ENCODE data around the gene EPC1.

EPC1 gene

GRCh38 chr10:32341596-32341995 is 5.4 kb downstream of the EPC1 start:
- WGBS, 2 donors (ENCODE audit: extremely low coverage in 2 of 2, insufficient read length in 2 of 2, insufficient replicate concordance in 1 of 2), result no CpG with 5 or more reads among the region's 1 CpG
- no peak overlapping the region for H2AFZ ChIP-seq (ENCODE audit: low read length)
- H3K23ac ChIP-seq (ENCODE audit: low read depth, low read length, poor library complexity), result no peak overlapping the region
- H3K9me3 ChIP-seq (replicated peaks in 1 of 2; ENCODE audit: control insufficient read depth in 2 of 2, insufficient read depth in 1 of 2, low read depth in 1 of 2, low read length in 2 of 2), result peaks cover 0 to 37% of the 10 kb centered on the region in 2 donors
- H3K9ac ChIP-seq (ENCODE audit: low read depth, low read length, poor library complexity), result no peak overlapping the region
- H3K79me1 ChIP-seq (ENCODE audit: low read depth, low read length), result peaks cover 3% of the 10 kb centered on the region
- no peak overlapping the region for H4K8ac ChIP-seq (ENCODE audit: low read depth, low read length)
- peaks cover 0 to 83% of the 10 kb centered on the region in 2 donors for H3K36me3 ChIP-seq (replicated peaks in 1 of 2; ENCODE audit: control insufficient read depth in 2 of 2, insufficient read depth in 2 of 2, low read length in 2 of 2)
- no peak overlapping the region for H4K91ac ChIP-seq (ENCODE audit: low read depth, low read length, poor library complexity)
- H3K4ac ChIP-seq (ENCODE audit: low read length), result no peak overlapping the region
- H3K4me3 ChIP-seq (ENCODE audit: low read length in 2 of 2), result no peak overlapping the region
- no peaks in the 10 kb centered on the region for H3K27me3 ChIP-seq (ENCODE audit: control insufficient read depth in 3 of 3, insufficient read depth in 3 of 3, low read depth in 1 of 3, low read length in 3 of 3)
- H2BK15ac ChIP-seq (ENCODE audit: low read length), result no peak overlapping the region
- H3K18ac ChIP-seq (ENCODE audit: low read length), result no peak overlapping the region
- H3K27ac ChIP-seq (replicated peaks; ENCODE audit: low read length), result no peak overlapping the region
- peaks cover 0 to 2% of the 10 kb centered on the region in 2 donors for H3K4me1 ChIP-seq (ENCODE audit: control insufficient read depth in 2 of 2, insufficient read depth in 1 of 2, low read depth in 1 of 2, low read length in 2 of 2)
- no peak overlapping the region for H3K4me2 ChIP-seq (ENCODE audit: insufficient read depth, low read length, poor library complexity, severe bottlenecking)
- H3K14ac ChIP-seq (ENCODE audit: low read length), result no peak overlapping the region
- H2BK5ac ChIP-seq (ENCODE audit: low read length), result no peak overlapping the region
- H2AK5ac ChIP-seq (ENCODE audit: low read depth, low read length), result no peak overlapping the region
- no peak for DNase-seq (ENCODE audit: low spot score)
- H2BK120ac ChIP-seq (ENCODE audit: low read depth, low read length), result no peak overlapping the region
- H2BK12ac ChIP-seq (ENCODE audit: low read length), result no peak overlapping the region

- Histone ChIP-seq H3K4ac (ENCODE audit: low read length) (no peak overlapping the region), H3K36me3 (replicated peaks in 1 of 2; ENCODE audit: control insufficient read depth in 2 of 2, insufficient read depth in 2 of 2, low read length in 2 of 2) (peaks cover 0 to 86% of the 10 kb centered on the region in 2 donors), H3K9ac (ENCODE audit: low read depth, low read length, poor library complexity) (no peak overlapping the region), H3K79me1 (ENCODE audit: low read depth, low read length) (peaks cover 3% of the 10 kb centered on the region), H3K4me2 (ENCODE audit: insufficient read depth, low read length, poor library complexity, severe bottlenecking) (no peak overlapping the region), H3K27me3 (ENCODE audit: control insufficient read depth in 3 of 3, insufficient read depth in 3 of 3, low read depth in 1 of 3, low read length in 3 of 3) (no peaks in the 10 kb centered on the region), H3K27ac (replicated peaks; ENCODE audit: low read length) (no peak overlapping the region), H3K4me1 (ENCODE audit: control insufficient read depth in 2 of 2, insufficient read depth in 1 of 2, low read depth in 1 of 2, low read length in 2 of 2) (peaks cover 0 to 3% of the 10 kb centered on the region in 2 donors), H3K4me3 (ENCODE audit: low read length in 2 of 2) (no peak overlapping the region), H4K91ac (ENCODE audit: low read depth, low read length, poor library complexity) (no peak overlapping the region), H3K9me3 (replicated peaks in 1 of 2; ENCODE audit: control insufficient read depth in 2 of 2, insufficient read depth in 1 of 2, low read depth in 1 of 2, low read length in 2 of 2) (peaks cover 0 to 37% of the 10 kb centered on the region in 2 donors), H2BK120ac (ENCODE audit: low read depth, low read length) (no peak overlapping the region), H2BK12ac (ENCODE audit: low read length) (no peak overlapping the region), H3K23ac (ENCODE audit: low read depth, low read length, poor library complexity) (no peak overlapping the region), H2AK5ac (ENCODE audit: low read depth, low read length) (no peak overlapping the region), H4K8ac (ENCODE audit: low read depth, low read length) (no peak overlapping the region), H2AFZ (ENCODE audit: low read length) (no peak overlapping the region), H3K18ac (ENCODE audit: low read length) (no peak overlapping the region), H2BK15ac (ENCODE audit: low read length) (no peak overlapping the region), H2BK5ac (ENCODE audit: low read length) (no peak overlapping the region), H3K14ac (ENCODE audit: low read length) (no peak overlapping the region)
- no peak for DNase-seq (ENCODE audit: low spot score)
- no CpG with 5 or more reads among the region's 4 CpGs for whole genome bisulfite sequencing, 2 donors (ENCODE audit: extremely low coverage in 2 of 2, insufficient read length in 2 of 2, insufficient replicate concordance in 1 of 2)
Measured at GRCh38 chr10:32340596-32341180, 6.3 kb downstream of the EPC1 start.

GRCh38 chr10:32338262-32338661 is 8.7 kb downstream of the EPC1 start:
- no peak overlapping the region for H4K8ac ChIP-seq (ENCODE audit: low read depth, low read length)
- no peak overlapping the region for H3K14ac ChIP-seq (ENCODE audit: low read length)
- no peak overlapping the region for H3K4me3 ChIP-seq (ENCODE audit: low read length in 2 of 2)
- H3K79me1 ChIP-seq (ENCODE audit: low read depth, low read length), result peaks cover 2% of the 10 kb centered on the region
- H3K4ac ChIP-seq (ENCODE audit: low read length), result no peak overlapping the region
- H4K91ac ChIP-seq (ENCODE audit: low read depth, low read length, poor library complexity), result no peak overlapping the region
- no peak for DNase-seq (ENCODE audit: low spot score)
- H3K18ac ChIP-seq (ENCODE audit: low read length), result no peak overlapping the region
- no peak overlapping the region for H2BK5ac ChIP-seq (ENCODE audit: low read length)
- no peak overlapping the region for H3K4me2 ChIP-seq (ENCODE audit: insufficient read depth, low read length, poor library complexity, severe bottlenecking)
- no peak overlapping the region for H2BK12ac ChIP-seq (ENCODE audit: low read length)
- no peak overlapping the region for H3K9ac ChIP-seq (ENCODE audit: low read depth, low read length, poor library complexity)
- peaks cover 0 to 27% of the 10 kb centered on the region in 2 donors for H3K9me3 ChIP-seq (replicated peaks in 1 of 2; ENCODE audit: control insufficient read depth in 2 of 2, insufficient read depth in 1 of 2, low read depth in 1 of 2, low read length in 2 of 2)
- no peaks in the 10 kb centered on the region for H3K27me3 ChIP-seq (ENCODE audit: control insufficient read depth in 3 of 3, insufficient read depth in 3 of 3, low read depth in 1 of 3, low read length in 3 of 3)
- no peak overlapping the region for H2BK15ac ChIP-seq (ENCODE audit: low read length)
- no peak overlapping the region for H2AK5ac ChIP-seq (ENCODE audit: low read depth, low read length)
- H3K36me3 ChIP-seq (replicated peaks in 1 of 2; ENCODE audit: control insufficient read depth in 2 of 2, insufficient read depth in 2 of 2, low read length in 2 of 2), result peaks cover 0 to 84% of the 10 kb centered on the region in 2 donors
- H2AFZ ChIP-seq (ENCODE audit: low read length), result no peak overlapping the region
- H2BK120ac ChIP-seq (ENCODE audit: low read depth, low read length), result no peak overlapping the region
- no peak overlapping the region for H3K23ac ChIP-seq (ENCODE audit: low read depth, low read length, poor library complexity)
- H3K27ac ChIP-seq (replicated peaks; ENCODE audit: low read length), result no peak overlapping the region
- no CpG with 5 or more reads among the region's 3 CpGs for WGBS, 2 donors (ENCODE audit: extremely low coverage in 2 of 2, insufficient read length in 2 of 2, insufficient replicate concordance in 1 of 2)
- peaks cover 0 to 4% of the 10 kb centered on the region in 2 donors for H3K4me1 ChIP-seq (ENCODE audit: control insufficient read depth in 2 of 2, insufficient read depth in 1 of 2, low read depth in 1 of 2, low read length in 2 of 2)

- Histone ChIP-seq H3K9me3 (replicated peaks in 1 of 2; ENCODE audit: control insufficient read depth in 2 of 2, insufficient read depth in 1 of 2, low read depth in 1 of 2, low read length in 2 of 2) (peaks cover 0 to 22% of the 10 kb centered on the region in 2 donors), H3K9ac (ENCODE audit: low read depth, low read length, poor library complexity) (no peak overlapping the region), H4K91ac (ENCODE audit: low read depth, low read length, poor library complexity) (no peak overlapping the region), H2BK5ac (ENCODE audit: low read length) (no peak overlapping the region), H2AFZ (ENCODE audit: low read length) (no peak overlapping the region), H3K4me2 (ENCODE audit: insufficient read depth, low read length, poor library complexity, severe bottlenecking) (no peak overlapping the region), H3K79me1 (ENCODE audit: low read depth, low read length) (no peaks in the 10 kb centered on the region), H3K27ac (replicated peaks; ENCODE audit: low read length) (no peak overlapping the region), H2BK120ac (ENCODE audit: low read depth, low read length) (no peak overlapping the region), H3K36me3 (replicated peaks in 1 of 2; ENCODE audit: control insufficient read depth in 2 of 2, insufficient read depth in 2 of 2, low read length in 2 of 2) (peaks cover 0 to 85% of the 10 kb centered on the region in 2 donors), H2AK5ac (ENCODE audit: low read depth, low read length) (no peak overlapping the region), H3K14ac (ENCODE audit: low read length) (no peak overlapping the region), H3K4me1 (ENCODE audit: control insufficient read depth in 2 of 2, insufficient read depth in 1 of 2, low read depth in 1 of 2, low read length in 2 of 2) (peaks cover 0 to 5% of the 10 kb centered on the region in 2 donors), H2BK15ac (ENCODE audit: low read length) (no peak overlapping the region), H3K27me3 (ENCODE audit: control insufficient read depth in 3 of 3, insufficient read depth in 3 of 3, low read depth in 1 of 3, low read length in 3 of 3) (no peaks in the 10 kb centered on the region), H3K4me3 (ENCODE audit: low read length in 2 of 2) (no peak overlapping the region), H4K8ac (ENCODE audit: low read depth, low read length) (no peak overlapping the region), H3K18ac (ENCODE audit: low read length) (no peak overlapping the region), H2BK12ac (ENCODE audit: low read length) (no peak overlapping the region), H3K4ac (ENCODE audit: low read length) (no peak overlapping the region), H3K23ac (ENCODE audit: low read depth, low read length, poor library complexity) (no peak overlapping the region)
- no peak for DNase-seq (ENCODE audit: low spot score)
- WGBS, 2 donors (ENCODE audit: extremely low coverage in 2 of 2, insufficient read length in 2 of 2, insufficient replicate concordance in 1 of 2), result no CpG with 5 or more reads among the region's 1 CpG
Measured at GRCh38 chr10:32337350-32337749, 9.6 kb downstream of the EPC1 start.

Measured in neuronal stem cell (in vitro differentiated cells).